ENCODE measurements around the gene AFAP1L1. TPM values are rescaled to one million over a fixed set of nuclear protein-coding genes. Genes with fewer than 3 reads are reported as not detected.

Gene AFAP1L1
- total and polyA plus RNA-seq, 9 of the 15 experiments (the other 6 are each of a cell fraction or from before 2014, with no cell fraction given): 0.01 to 0.12 (median 0.03) TPM; not detected in 4

- Histone ChIP-seq H3K27ac (ENCODE audit: extremely low read depth, low read depth, low read length) (no peak overlapping the region), H3K27me3 (ENCODE audit: control insufficient read depth in 2 of 2, insufficient read depth in 2 of 2, low read length in 2 of 2) (no peaks in the 10 kb centered on the region), H3K9me3 (replicated peaks; ENCODE audit: control insufficient read depth, insufficient read depth, low read depth, low read length) (no peaks in the 10 kb centered on the region), H3K4me3 (no peak overlapping the region), H3K9ac (ENCODE audit: insufficient read depth in 1 of 2, low read depth in 2 of 2, low read length in 2 of 2) (peak overlapping the region in 1 of 2 experiments; percentile 70; a peak in 2 of 4 replicates), H3K9me1 (ENCODE audit: control insufficient read depth, insufficient read depth, low read length) (no peaks in the 10 kb centered on the region), H3K36me3 (ENCODE audit: control insufficient read depth, insufficient read depth, low read length) (no peaks in the 10 kb centered on the region), H3K4me2 (ENCODE audit: insufficient read depth, low read length) (no peak overlapping the region), H3K79me2 (ENCODE audit: control insufficient read depth, insufficient read depth, low read length) (no peaks in the 10 kb centered on the region), H3K4me1 (replicated peaks in 1 of 2; ENCODE audit: control insufficient read depth in 2 of 2, insufficient read depth in 2 of 2, low read length in 2 of 2) (peaks cover 3 to 25% of the 10 kb centered on the region in 2 experiments; a peak in 3 of 5 replicates), H2AFZ (ENCODE audit: low read depth, low read length) (peak overlapping the region; percentile 78; the same call in 1 of the 2 replicates), H4K20me1 (replicated peaks; ENCODE audit: control insufficient read depth, insufficient read depth, low read length) (no peaks in the 10 kb centered on the region)
- TF ChIP-seq GABPB1 (CRISPR knock-in tag; IDR thresholded peaks at IDR 0.05) (0 out of 2 replicates have a peak, but pooled peaks have one; percentile 31), FOXP4 (CRISPR knock-in tag; IDR thresholded peaks at IDR 0.05; ENCODE audit: borderline replicate concordance) (0 out of 2 replicates have a peak, but pooled peaks have one; percentile 40), TARDBP (IDR thresholded peaks at IDR 0.05) (no peak), ZNF41 (CRISPR knock-in tag; conservative IDR thresholded peaks at IDR 0.05) (no peak)
- intact Hi-C loops (cut with micrococcal nuclease) (loop anchor here (5.0 kb wide), 1 partner anchor 236 kb away; no protein-coding TSS in a partner anchor), in situ Hi-C loops (cut with MboI) (no loop called here)
- 33% methylated on average over 8 of the region's 8 CpGs for WGBS (ENCODE audit: insufficient coverage, low coverage, missing lambda C conversion rate)
- ATAC-seq (peak; percentile 30; the same call in 2 of the 3 replicates), FAIRE-seq (no peak), DNase-seq (ENCODE audit: extremely low read depth in 1 of 4, low spot score in 3 of 4) (no peak)
- POLR2A ChIA-PET: interaction anchor here (0.6 to 1.1 kb wide), 4 partner anchors 10 to 85 kb away, joined by 3 to 4 read pairs (median 3); no protein-coding TSS in a partner anchor
- BruUV-seq (replicated peaks): no TSS peak
- CTCF ChIA-PET (ENCODE audit: low intra/inter-chr PET ratio): interaction anchor here (0.6 to 2.5 kb wide), 6 partner anchors 9 to 184 kb away, joined by 3 to 20 read pairs (median 5); no protein-coding TSS in a partner anchor
These were observed 109.8 kb downstream of the AFAP1L1 start for GRCh38 chr5:149381261-149381985.

All from K562 (cell line).